A549 (cell line): ENCODE results near the gene DPEP2. TPM values are rescaled to one million over a fixed set of nuclear protein-coding genes. Genes with fewer than 3 reads are reported as not detected.

Experiments
- ATAC-seq, 2 experiments: fragments of 200-7000 bp in 1 of 2; fragments of >200 bp in 1 of 2; cut with Nextera tagmentation in 1 of 2; cut with Tn5 transposase in 1 of 2; 3 replicates each; pipeline versions ENCODE4 v1.8.0 to v1.9.1; 2018 to 2020; ENCODE audit warnings: mild to moderate bottlenecking in 1 of 2, moderate library complexity in 1 of 2
- CTCF ChIA-PET: fragments of 300-600 bp; sonication (Branson Sonifier 250); formaldehyde crosslinking; extraction: SDS; loops from one replicate; lab custom pipeline; 2021; ENCODE audit warnings: antibody characterized with exemption, inconsistent platforms; lab: Yijun Ruan, JAX
- POLR2A ChIA-PET: fragments of 350-600 bp; formaldehyde crosslinking; extraction: SDS; loops from one replicate; lab custom pipeline; 2021; ENCODE audit warnings: antibody characterized with exemption, inconsistent platforms; lab: Yijun Ruan, JAX
- DNase-seq, 2 experiments: peaks; one replicate each; pipeline versions ENCODE4 v3.0.0 to v3.0.0-alpha.2; 2011 to 2016; ENCODE audit warnings: low read depth in 1 of 2, low spot score in 1 of 2
- FAIRE-seq: peaks from 2 replicates; lab custom pipeline; 2011; peaks lifted over from hg19 to GRCh38; lab: Jason Lieb, UNC
- H3K27ac ChIP-seq, 2 experiments: fragments of >200 bp; sonication (Bioruptor Twin); formaldehyde crosslinking; 3 replicates each; pipeline ENCODE4 v1.5.1; 2016 to 2017
- H3K4me1 ChIP-seq: fragments of >200 bp; sonication (Bioruptor Twin); formaldehyde crosslinking; 3 replicates; pipeline ENCODE4 v1.6.1; 2016
- H3K4me2 ChIP-seq: fragments of >200 bp; sonication (Bioruptor Twin); formaldehyde crosslinking; 3 replicates; pipeline ENCODE4 v1.6.1; 2016
- H3K4me3 ChIP-seq: fragments of >200 bp; sonication (Bioruptor Twin); formaldehyde crosslinking; 3 replicates; pipeline ENCODE4 v1.5.1; 2016
- H3K9me3 ChIP-seq: fragments of >200 bp; sonication (Bioruptor Twin); formaldehyde crosslinking; 3 replicates; pipeline ENCODE4 v1.6.1; 2016
- BHLHE40 ChIP-seq: IDR thresholded peaks from 2 replicates; pipeline ENCODE4 v1.6.1; 2012; ENCODE audit warnings: low read depth, low read length, inconsistent platforms
- CEBPB ChIP-seq, 2 experiments: fragments of >200 bp in 1 of 2; sonication (Bioruptor Twin) in 1 of 2; formaldehyde crosslinking in 1 of 2; IDR thresholded peaks; 2 replicates each; pipeline ENCODE4 v1.6.1; 2012 to 2016
- EHF ChIP-seq: fragments of 250-450 bp; sonication (Bioruptor Pico); IDR thresholded peaks from 2 replicates; pipeline ENCODE4 v1.5.0; 2020; ENCODE audit warnings: mild to moderate bottlenecking
- FOSB ChIP-seq: fragments of 250-450 bp; sonication (Bioruptor Pico); IDR thresholded peaks from 2 replicates; pipeline ENCODE4 v1.5.0; 2020; ENCODE audit warnings: mild to moderate bottlenecking, moderate library complexity
- FOXS1 ChIP-seq: fragments of 250-450 bp; sonication (Bioruptor Pico); IDR thresholded peaks from 2 replicates; pipeline ENCODE4 v1.5.0; 2020; ENCODE audit warnings: mild to moderate bottlenecking, moderate library complexity
- GATA3 ChIP-seq: IDR thresholded peaks from 2 replicates; pipeline ENCODE4 v1.6.1; 2012; ENCODE audit warnings: borderline replicate concordance
- HDAC2 ChIP-seq: fragments of 200-600 bp; sonication (generic); IDR thresholded peaks from 2 replicates; pipeline ENCODE4 v1.6.1; 2016
- HOXB5 ChIP-seq: fragments of 250-450 bp; sonication (Bioruptor Pico); IDR thresholded peaks from 2 replicates; pipeline ENCODE4 v1.5.0; 2020; ENCODE audit warnings: mild to moderate bottlenecking, moderate library complexity
- JUN ChIP-seq, 2 experiments: fragments of >200 bp; sonication (Bioruptor Twin); formaldehyde crosslinking; IDR thresholded peaks; 2 replicates in 1 of 2; 3 replicates in 1 of 2; pipeline ENCODE4 v1.6.1; 2016 to 2017
- JUNB ChIP-seq: fragments of >200 bp; sonication (Bioruptor Twin); formaldehyde crosslinking; IDR thresholded peaks from 2 replicates; pipeline ENCODE4 v1.6.1; 2016
- KDM5A ChIP-seq: fragments of 200-600 bp; sonication (generic); IDR thresholded peaks from 2 replicates; pipeline ENCODE4 v1.6.1; 2016; ENCODE audit warnings: antibody characterized with exemption, mild to moderate bottlenecking
- MAZ ChIP-seq: fragments of 150-350 bp; IDR thresholded peaks from 2 replicates; pipeline ENCODE4 v1.6.1; 2014; ENCODE audit warnings: antibody characterized with exemption, low read depth, low read length, borderline replicate concordance
- NR3C1 ChIP-seq: fragments of >200 bp; sonication (Bioruptor Twin); formaldehyde crosslinking; IDR thresholded peaks from 3 replicates; pipeline ENCODE4 v1.6.1; 2017
- PHF8 ChIP-seq: fragments of 200-600 bp; sonication (generic); IDR thresholded peaks from 2 replicates; pipeline ENCODE4 v1.6.1; 2016; ENCODE audit warnings: low read depth, mild to moderate bottlenecking, antibody characterized with exemption, moderate library complexity, borderline replicate concordance
- RARB ChIP-seq: fragments of 250-450 bp; sonication (Bioruptor Pico); IDR thresholded peaks from 2 replicates; pipeline ENCODE4 v1.8.0; 2021; ENCODE audit warnings: mild to moderate bottlenecking, moderate library complexity
- RFX5 ChIP-seq: fragments of 450-650 bp; IDR thresholded peaks from 2 replicates; pipeline ENCODE4 v1.7.1; 2014; ENCODE audit warnings: antibody characterized with exemption, mild to moderate bottlenecking, moderate library complexity
- RNF2 ChIP-seq: fragments of 200-600 bp; sonication (generic); IDR thresholded peaks from 2 replicates; pipeline ENCODE4 v1.6.1; 2016; ENCODE audit warnings: low read depth, mild to moderate bottlenecking, antibody characterized with exemption, moderate library complexity, borderline replicate concordance
- SMC3 ChIP-seq: fragments of >200 bp; sonication (Bioruptor Twin); formaldehyde crosslinking; IDR thresholded peaks from 3 replicates; pipeline ENCODE4 v1.6.1; 2018; ENCODE audit warnings: inconsistent platforms
- SREBF2 ChIP-seq: fragments of 450-650 bp; IDR thresholded peaks from 2 replicates; pipeline ENCODE4 v1.6.1; 2014; ENCODE audit warnings: mild to moderate bottlenecking, moderate library complexity
- ZFP36 ChIP-seq: fragments of 450-650 bp; IDR thresholded peaks from 2 replicates; pipeline ENCODE4 v1.6.1; 2014; ENCODE audit warnings: borderline replicate concordance; ENCODE audit not compliant: partially characterized antibody
- ZSCAN20 ChIP-seq: fragments of 250-450 bp; sonication (Bioruptor Pico); IDR thresholded peaks from 2 replicates; pipeline ENCODE4 v1.8.0; 2022; ENCODE audit warnings: mild to moderate bottlenecking, moderate library complexity
- WGBS: methylation state at CpG from one replicate; pipeline ENCODE4 v1.1.6; 2017; ENCODE audit errors: missing lambda C conversion rate; 5-methylcytosine and 5-hydroxymethylcytosine counted together
- polyA plus RNA-seq, 4 experiments: library from polyadenylated mRNA; depleted of rRNA in 3 of 4; stranded (reverse); fragments of >200 nt; fragmentation: RNase III in 1 of 4; extraction: RNeasy Plus Mini Kit Qiagen cat#74134 plus additional on column Dnase treatment in 1 of 4; gene quantifications; 2 replicates in 3 of 4; 3 replicates in 1 of 4; pipeline ENCODE4 v1.2.3, GENCODE V29; 2011 to 2017
- TF ChIP-seq, protein P1 (sequence below): fragments of >200 bp; sonication (Bioruptor Twin); formaldehyde crosslinking; IDR thresholded peaks from 3 replicates; pipeline ENCODE4 v1.6.1; 2016
- TF ChIP-seq, protein P2 (sequence below): fragments of 250-450 bp; sonication (Bioruptor Pico); IDR thresholded peaks from 2 replicates; pipeline ENCODE4 v1.5.0; 2020; ENCODE audit warnings: low read depth, mild to moderate bottlenecking, moderate library complexity
- TF ChIP-seq, protein P3 (sequence below): IDR thresholded peaks from 2 replicates; pipeline ENCODE4 v1.6.1; 2012; ENCODE audit warnings: low read depth, borderline replicate concordance

Gene DPEP2
- polyA plus RNA-seq, 2 of the 4 experiments (the other 2 are of a cell fraction) = not detected

DNA sequence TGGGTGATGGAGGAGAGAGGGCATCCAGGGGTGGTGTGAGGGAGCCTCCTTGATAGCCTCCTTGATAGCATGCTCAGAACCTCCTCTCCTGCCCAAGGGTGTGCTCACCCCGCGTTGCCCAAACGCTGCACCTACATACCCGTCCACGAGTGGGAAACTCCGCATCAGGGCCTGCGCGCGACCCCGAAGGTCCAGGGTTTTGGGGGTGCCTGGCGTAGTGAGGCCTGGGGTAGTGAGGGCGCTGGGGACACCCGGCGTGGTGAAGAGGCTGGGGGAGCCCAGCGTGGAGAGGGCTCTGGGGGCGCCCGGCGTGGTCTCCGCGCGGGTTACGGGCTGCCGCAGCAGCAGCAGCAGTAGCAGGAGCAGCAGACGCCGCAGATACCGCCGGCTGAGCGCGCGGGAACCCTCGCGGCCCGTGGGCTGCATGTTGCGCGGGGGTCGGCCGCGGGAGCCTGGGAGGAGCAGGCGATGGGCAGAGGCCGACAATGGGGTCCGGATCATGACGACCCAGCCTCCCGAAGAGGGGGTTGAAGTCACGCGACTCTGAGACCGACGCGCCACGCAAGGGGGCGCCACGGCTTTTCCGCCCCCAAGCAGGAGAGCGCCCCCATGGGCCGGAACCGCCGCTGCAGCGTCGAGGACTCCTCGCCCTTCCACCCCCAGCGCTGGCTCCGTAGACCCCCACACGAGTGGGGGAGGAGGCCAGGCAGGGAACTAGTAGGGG is 19.2 kb downstream of the DPEP2 start, which contains the start of gene DPEP3 (continued):
- TF ChIP-seq, protein P1, sequence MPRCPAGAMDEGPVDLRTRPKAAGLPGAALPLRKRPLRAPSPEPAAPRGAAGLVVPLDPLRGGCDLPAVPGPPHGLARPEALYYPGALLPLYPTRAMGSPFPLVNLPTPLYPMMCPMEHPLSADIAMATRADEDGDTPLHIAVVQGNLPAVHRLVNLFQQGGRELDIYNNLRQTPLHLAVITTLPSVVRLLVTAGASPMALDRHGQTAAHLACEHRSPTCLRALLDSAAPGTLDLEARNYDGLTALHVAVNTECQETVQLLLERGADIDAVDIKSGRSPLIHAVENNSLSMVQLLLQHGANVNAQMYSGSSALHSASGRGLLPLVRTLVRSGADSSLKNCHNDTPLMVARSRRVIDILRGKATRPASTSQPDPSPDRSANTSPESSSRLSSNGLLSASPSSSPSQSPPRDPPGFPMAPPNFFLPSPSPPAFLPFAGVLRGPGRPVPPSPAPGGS = no peak
- TF ChIP-seq PHF8 = no peak
- no peak for TF ChIP-seq RNF2
- no peak for TF ChIP-seq CEBPB (IDR thresholded peaks at IDR 0.05)
- TF ChIP-seq JUNB = no peak
- no peak for TF ChIP-seq HOXB5 (CRISPR knock-in tag)
- TF ChIP-seq, protein P2, sequence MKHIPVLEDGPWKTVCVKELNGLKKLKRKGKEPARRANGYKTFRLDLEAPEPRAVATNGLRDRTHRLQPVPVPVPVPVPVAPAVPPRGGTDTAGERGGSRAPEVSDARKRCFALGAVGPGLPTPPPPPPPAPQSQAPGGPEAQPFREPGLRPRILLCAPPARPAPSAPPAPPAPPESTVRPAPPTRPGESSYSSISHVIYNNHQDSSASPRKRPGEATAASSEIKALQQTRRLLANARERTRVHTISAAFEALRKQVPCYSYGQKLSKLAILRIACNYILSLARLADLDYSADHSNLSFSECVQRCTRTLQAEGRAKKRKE (CRISPR knock-in tag) = no peak
- no peak for TF ChIP-seq NR3C1
- TF ChIP-seq FOXS1 (CRISPR knock-in tag) = no peak

DNA sequence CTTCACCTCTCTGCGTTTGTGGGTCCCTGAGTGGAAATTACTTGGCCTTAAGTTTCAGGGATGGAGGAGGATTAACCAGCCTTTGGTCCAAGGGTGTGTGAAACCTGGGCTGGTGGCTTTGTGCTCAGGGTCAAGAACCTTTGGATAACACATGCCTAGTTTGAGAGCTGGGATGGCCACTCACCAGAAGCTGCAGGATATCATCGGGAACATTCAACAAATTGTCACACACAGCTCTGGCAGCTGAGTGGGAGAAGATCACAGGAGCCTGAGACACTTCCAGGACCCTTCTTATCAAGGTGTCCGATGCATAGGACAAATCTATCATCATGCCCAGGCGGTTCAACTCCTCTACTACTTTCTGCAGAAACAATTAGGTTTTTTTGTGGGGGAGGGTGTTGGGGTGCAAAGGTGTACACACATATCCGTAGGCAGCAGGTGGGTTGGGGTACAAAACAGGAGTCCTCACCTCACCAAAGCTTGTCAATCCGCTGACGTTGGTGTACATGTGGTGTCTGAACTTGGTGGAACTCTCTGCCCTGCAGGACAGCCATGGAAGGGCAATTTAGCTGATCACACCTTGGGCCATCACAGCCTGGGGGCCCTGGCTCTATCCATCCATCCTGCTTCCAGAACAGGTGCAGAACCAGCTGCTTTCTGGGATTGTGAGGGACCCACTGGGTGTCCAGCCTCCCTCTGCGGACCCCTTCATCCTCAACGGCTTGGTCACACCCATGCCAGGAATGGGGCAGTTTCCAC is 21.6 kb downstream of the DPEP2 start:
- Histone ChIP-seq H3K4me1 (no peaks in the 10 kb centered on the region), H3K9me3 (no peaks in the 10 kb centered on the region), H3K4me3 (no peak overlapping the region), H3K4me2 (no peak overlapping the region)
- CTCF ChIA-PET = interaction anchor here (1.0 to 1.8 kb wide), 4 partner anchors 14 to 161 kb away, joined by 3 to 6 read pairs (median 4); no protein-coding TSS in a partner anchor
- FAIRE-seq = no peak
- POLR2A ChIA-PET = no interaction called here
- no peak for DNase-seq
- TF ChIP-seq, protein P2 (CRISPR knock-in tag) = no peak
- TF ChIP-seq GATA3 (no peak), EHF (CRISPR knock-in tag) (no peak), ZFP36 (no peak), HOXB5 (CRISPR knock-in tag) (no peak), JUNB (no peak), PHF8 (no peak), NR3C1 (no peak)
- TF ChIP-seq, all 56 proteins: peak for 0
- WGBS = 56% methylated on average over 9 of the region's 9 CpGs
- ATAC-seq = peak; percentile 50 to 53; a peak in 3 of 6 replicates
- H3K27ac ChIP-seq = no peak overlapping the region

DNA sequence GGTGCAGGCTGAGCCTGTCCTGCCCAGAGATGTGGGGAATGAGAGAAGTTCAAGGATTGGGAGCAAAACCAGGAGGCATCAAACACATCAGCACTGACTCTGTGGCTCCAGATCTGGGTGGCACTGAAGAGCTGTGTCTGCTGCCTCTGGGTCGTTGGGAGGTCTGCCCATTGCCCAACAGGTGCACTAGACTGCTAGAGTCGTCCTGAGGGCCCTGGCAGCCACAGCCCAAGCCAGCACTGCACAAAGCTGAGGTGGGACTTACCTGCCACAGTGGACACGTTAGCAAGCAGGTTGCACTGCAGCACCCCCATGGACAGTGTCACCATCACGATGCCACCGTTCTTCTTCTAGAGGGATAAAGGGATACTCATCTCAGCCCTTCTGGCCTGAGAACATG is 22.3 kb downstream of the DPEP2 start:
- no peak for FAIRE-seq
- H3K4me3 ChIP-seq = no peak overlapping the region
- TF ChIP-seq RARB (CRISPR knock-in tag) (no peak), ZSCAN20 (CRISPR knock-in tag) (no peak), KDM5A (no peak), FOSB (no peak), RFX5 (no peak), SMC3 (no peak), JUN (IDR thresholded peaks at IDR 0.05) (no peak), MAZ (no peak), HDAC2 (no peak), BHLHE40 (no peak), EHF (CRISPR knock-in tag) (no peak), SREBF2 (no peak), HOXB5 (CRISPR knock-in tag) (no peak)
- TF ChIP-seq, protein P3, sequence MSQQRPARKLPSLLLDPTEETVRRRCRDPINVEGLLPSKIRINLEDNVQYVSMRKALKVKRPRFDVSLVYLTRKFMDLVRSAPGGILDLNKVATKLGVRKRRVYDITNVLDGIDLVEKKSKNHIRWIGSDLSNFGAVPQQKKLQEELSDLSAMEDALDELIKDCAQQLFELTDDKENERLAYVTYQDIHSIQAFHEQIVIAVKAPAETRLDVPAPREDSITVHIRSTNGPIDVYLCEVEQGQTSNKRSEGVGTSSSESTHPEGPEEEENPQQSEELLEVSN = no peak
- TF ChIP-seq, all 56 proteins: peak for 0
- Histone ChIP-seq H3K27ac (no peak overlapping the region), H3K4me2 (no peak overlapping the region), H3K4me1 (no peaks in the 10 kb centered on the region), H3K9me3 (no peaks in the 10 kb centered on the region)
- ATAC-seq = peak; percentile 26 to 28; a peak in 4 of 6 replicates
- ChIA-PET POLR2A (no interaction called here), CTCF (no interaction called here)
- WGBS = 44% methylated on average over 5 of the region's 5 CpGs
- no peak for DNase-seq
